GM23338 (cell line): ENCODE results near the gene TRAF5. TPM values are rescaled to one million over a fixed set of nuclear protein-coding genes. Genes with fewer than 3 reads are reported as not detected.

Experiments used
- ATAC-seq: fragments of 200-7000 bp; cut with Tn5 transposase; 3 replicates; pipeline ENCODE4 v1.9.1; 2020
- DNase-seq: peaks from one replicate; pipeline ENCODE4 v3.0.0-alpha.2; 2015; ENCODE audit warnings: low spot score
- H2AFZ ChIP-seq: fragments of 200-600 bp; sonication (generic); 2 replicates; pipeline ENCODE4 v1.8.0; 2016; ENCODE audit warnings: antibody characterized with exemption, mild to moderate bottlenecking, moderate library complexity
- H3F3A ChIP-seq: fragments of 200-600 bp; sonication (generic); replicated peaks from 2 replicates; pipeline ENCODE4 v1.8.0; 2017; ENCODE audit warnings: antibody characterized with exemption, mixed run types, low read depth
- H3K27ac ChIP-seq: fragments of 200-600 bp; sonication (generic); 2 replicates; pipeline ENCODE4 v1.6.1; 2016; ENCODE audit warnings: low read depth
- H3K27me3 ChIP-seq: fragments of 200-600 bp; sonication (generic); 2 replicates; pipeline ENCODE4 v1.8.0; 2016; ENCODE audit warnings: mild to moderate bottlenecking, mixed run types, moderate library complexity; ENCODE audit not compliant: insufficient read depth
- H3K36me3 ChIP-seq: fragments of 200-600 bp; sonication (generic); 2 replicates; pipeline ENCODE4 v1.8.0; 2016; ENCODE audit warnings: mild to moderate bottlenecking; ENCODE audit not compliant: insufficient read depth
- H3K4me1 ChIP-seq: fragments of 200-600 bp; sonication (generic); 2 replicates; pipeline ENCODE4 v1.8.0; 2016; ENCODE audit warnings: mild to moderate bottlenecking, moderate library complexity; ENCODE audit not compliant: insufficient read depth
- H3K4me2 ChIP-seq: fragments of 200-600 bp; sonication (generic); 2 replicates; pipeline ENCODE4 v1.7.1; 2017; ENCODE audit warnings: mixed run types
- H3K4me3 ChIP-seq: fragments of 200-600 bp; sonication (generic); 2 replicates; pipeline ENCODE4 v1.6.1; 2016; ENCODE audit warnings: mixed run types
- H3K79me2 ChIP-seq: fragments of 200-600 bp; sonication (generic); replicated peaks from 2 replicates; pipeline ENCODE4 v1.8.0; 2017; ENCODE audit warnings: mild to moderate bottlenecking; ENCODE audit not compliant: insufficient read depth
- H3K9me2 ChIP-seq: fragments of 200-600 bp; sonication (generic); 2 replicates; pipeline ENCODE4 v1.8.0; 2017; ENCODE audit not compliant: insufficient read depth
- H4K20me1 ChIP-seq: fragments of 200-600 bp; sonication (generic); replicated peaks from 2 replicates; pipeline ENCODE4 v1.8.0; 2017; ENCODE audit warnings: mild to moderate bottlenecking; ENCODE audit not compliant: insufficient read depth
- H3K27ac Mint-ChIP-seq: 2 replicates; pipeline ENCODE4 v1.8.0; 2020; ENCODE audit warnings: inconsistent platforms, mild to moderate bottlenecking, moderate library complexity, mixed read lengths
- H3K27me3 Mint-ChIP-seq: 3 replicates; pipeline ENCODE4 v1.8.0; 2022; ENCODE audit warnings: low read depth, mild to moderate bottlenecking, moderate library complexity, mixed read lengths, inconsistent platforms; ENCODE audit not compliant: insufficient read depth, poor library complexity
- H3K36me3 Mint-ChIP-seq: 3 replicates; pipeline ENCODE4 v1.8.0; 2021; ENCODE audit warnings: low read depth, mild to moderate bottlenecking, inconsistent platforms, moderate library complexity, mixed read lengths
- H3K4me1 Mint-ChIP-seq: 3 replicates; pipeline ENCODE4 v1.8.0; 2020; ENCODE audit warnings: mild to moderate bottlenecking, inconsistent platforms, mixed read lengths
- H3K4me3 Mint-ChIP-seq: 3 replicates; pipeline ENCODE4 v1.8.0; 2021; ENCODE audit warnings: moderate library complexity, mild to moderate bottlenecking, inconsistent platforms, mixed read lengths
- H3K9me3 Mint-ChIP-seq: 3 replicates; pipeline ENCODE4 v1.8.0; 2020; ENCODE audit warnings: moderate library complexity, mild to moderate bottlenecking, inconsistent platforms, mixed read lengths
- CREB1 ChIP-seq: fragments of 250-450 bp; sonication (Bioruptor Pico); IDR thresholded peaks from 2 replicates; pipeline ENCODE4 v1.5.0; 2020; ENCODE audit warnings: low read depth, mild to moderate bottlenecking, moderate library complexity
- CTCF ChIP-seq, 2 experiments: fragments of 200-600 bp in 1 of 2; sonication (generic) in 1 of 2; conservative IDR thresholded peaks; 2 replicates each; pipeline versions ENCODE4 v1.5.1 to v1.6.1; 2016 to 2017; ENCODE audit warnings: antibody characterized with exemption in 2 of 2, low read depth in 2 of 2, mild to moderate bottlenecking in 2 of 2, moderate library complexity in 1 of 2
- ETS1 ChIP-seq: IDR thresholded peaks from 2 replicates; pipeline ENCODE4 v1.6.1; 2016; ENCODE audit warnings: antibody characterized with exemption
- EZH2 ChIP-seq: fragments of 200-600 bp; sonication (generic); IDR thresholded peaks from one replicate; pipeline ENCODE4 v1.8.0; 2017; ENCODE audit warnings: antibody characterized with exemption, mild to moderate bottlenecking, low read depth; ENCODE audit not compliant: unreplicated experiment
- EZH2phosphoT487 ChIP-seq: fragments of 200-600 bp; sonication (generic); IDR thresholded peaks from one replicate; pipeline ENCODE4 v1.8.1; 2018; ENCODE audit warnings: antibody characterized with exemption; ENCODE audit not compliant: unreplicated experiment
- JUNB ChIP-seq: IDR thresholded peaks from one replicate; pipeline ENCODE4 v1.6.1; 2016; ENCODE audit warnings: antibody characterized with exemption; ENCODE audit not compliant: unreplicated experiment
- NANOG ChIP-seq: IDR thresholded peaks from 2 replicates; pipeline ENCODE4 v1.6.1; 2016; ENCODE audit warnings: antibody characterized with exemption, borderline replicate concordance
- POLR2AphosphoS5 ChIP-seq: IDR thresholded peaks from 2 replicates; pipeline ENCODE4 v1.6.1; 2016; ENCODE audit warnings: antibody characterized with exemption, low read depth
- REST ChIP-seq: IDR thresholded peaks from one replicate; pipeline ENCODE4 v1.6.1; 2018; ENCODE audit warnings: antibody characterized with exemption; ENCODE audit not compliant: unreplicated experiment
- STAT1 ChIP-seq: IDR thresholded peaks from one replicate; pipeline ENCODE4 v1.6.1; 2016; ENCODE audit warnings: antibody characterized with exemption; ENCODE audit not compliant: unreplicated experiment
- ZNF114 ChIP-seq: fragments of 250-450 bp; sonication (Bioruptor Pico); IDR thresholded peaks from 2 replicates; pipeline ENCODE4 v1.5.0; 2020; ENCODE audit warnings: mild to moderate bottlenecking, moderate library complexity
- ZNF331 ChIP-seq: fragments of 250-450 bp; sonication (Bioruptor Pico); IDR thresholded peaks from 2 replicates; pipeline ENCODE4 v1.5.0; 2020; ENCODE audit warnings: low read depth, mild to moderate bottlenecking, moderate library complexity
- polyA plus RNA-seq: library from polyadenylated mRNA; unstranded; fragments of >200 nt; fragmentation: Nextera tagmentation; extraction: Ambion mirVana; gene quantifications from 2 replicates; pipeline ENCODE4 v1.2.1, GENCODE V29; 2016
- total RNA-seq: library from RNA; depleted of rRNA; stranded (reverse); fragments of >200 nt; shearing (Covaris generic); gene quantifications from 2 replicates; pipeline ENCODE4 v1.2.3, GENCODE V29; 2014

The TRAF5 gene
- total and polyA plus RNA-seq, 2 experiments from 2014 or later, result 9.2 to 18.9 TPM

- no peaks in the 10 kb centered on the region for H3K79me2 ChIP-seq
- no peaks in the 10 kb centered on the region for H3K36me3 ChIP-seq
- no peak for TF ChIP-seq NANOG
- no peak for TF ChIP-seq CTCF (conservative IDR thresholded peaks at IDR 0.05; ENCODE audit: low read depth in 2 of 2)
- peak; percentile 46; the same call in 1 of the 2 replicates for TF ChIP-seq ETS1
- peak; percentile 88 for TF ChIP-seq CREB1 (CRISPR knock-in tag)
- peak; percentile 96 for TF ChIP-seq POLR2AphosphoS5
- ATAC-seq (peak; percentile 97), DNase-seq (peak; percentile 97)
- no peaks in the 10 kb centered on the region for H3K9me2 ChIP-seq
- H2AFZ ChIP-seq, result peak overlapping the region; percentile 90
- H3K27ac Mint-ChIP-seq, result peak overlapping the region; percentile 99
- H3K4me1 ChIP-seq, result peaks cover 15% of the 10 kb centered on the region
- peaks cover 8% of the 10 kb centered on the region for H3F3A ChIP-seq
- H3K4me3 Mint-ChIP-seq, result peak overlapping the region; percentile 85
- peak overlapping the region; percentile 99 for H3K27ac ChIP-seq
- no peaks in the 10 kb centered on the region for H3K9me3 Mint-ChIP-seq
- peak overlapping the region; percentile 79 for H3K4me2 ChIP-seq
- H3K4me1 Mint-ChIP-seq, result peaks cover 29% of the 10 kb centered on the region
- no peaks in the 10 kb centered on the region for H3K36me3 Mint-ChIP-seq
- H4K20me1 ChIP-seq, result no peaks in the 10 kb centered on the region
- H3K27me3 ChIP-seq, result no peaks in the 10 kb centered on the region
- H3K27me3 Mint-ChIP-seq, result peaks cover 6% of the 10 kb centered on the region
- peak overlapping the region; percentile 74 for H3K4me3 ChIP-seq
These were observed 56.3 kb downstream of the TRAF5 start for GRCh38 chr1:211382714-211383480.

GRCh38 chr1:211384524-211384923, 57.9 kb downstream of the TRAF5 start:
- H3K4me1 Mint-ChIP-seq, result peaks cover 24% of the 10 kb centered on the region
- no peaks in the 10 kb centered on the region for H3K27me3 ChIP-seq
- TF ChIP-seq STAT1 (no peak), EZH2 (no peak), CREB1 (CRISPR knock-in tag) (no peak), ETS1 (no peak), POLR2AphosphoS5 (no peak), JUNB (no peak), ZNF331 (CRISPR knock-in tag) (no peak), EZH2phosphoT487 (no peak), NANOG (no peak), CTCF (conservative IDR thresholded peaks at IDR 0.05; ENCODE audit: low read depth in 2 of 2) (no peak), ZNF114 (CRISPR knock-in tag) (no peak), REST (no peak)

More at GRCh38 chr1:211384524-211384923, 57.9 kb downstream of the TRAF5 start:
- ATAC-seq (no peak), DNase-seq (no peak)
- Histone ChIP-seq H2AFZ (no peak overlapping the region), H3K4me2 (no peak overlapping the region), H3K36me3 (no peaks in the 10 kb centered on the region), H3K4me3 (no peak overlapping the region), H3K27ac (no peak overlapping the region), H3F3A (peaks cover 8% of the 10 kb centered on the region), H3K9me2 (no peaks in the 10 kb centered on the region), H3K79me2 (no peaks in the 10 kb centered on the region), H4K20me1 (no peaks in the 10 kb centered on the region), H3K4me1 (peaks cover 11% of the 10 kb centered on the region)
- peaks cover 6% of the 10 kb centered on the region for H3K27me3 Mint-ChIP-seq
- no peak overlapping the region for H3K27ac Mint-ChIP-seq
- no peak overlapping the region for H3K4me3 Mint-ChIP-seq
- H3K9me3 Mint-ChIP-seq, result no peaks in the 10 kb centered on the region
- no peaks in the 10 kb centered on the region for H3K36me3 Mint-ChIP-seq
